Cerebellar nuclear complex (tissue), 1 donor: ENCODE measurements around the gene SOX12.

ENCODE experiments used
- DNase-seq, 2 experiments: peaks; one replicate each; lab custom pipeline; 2025; lab: John Stamatoyannopoulos, UW

Gene SOX12

DNA sequence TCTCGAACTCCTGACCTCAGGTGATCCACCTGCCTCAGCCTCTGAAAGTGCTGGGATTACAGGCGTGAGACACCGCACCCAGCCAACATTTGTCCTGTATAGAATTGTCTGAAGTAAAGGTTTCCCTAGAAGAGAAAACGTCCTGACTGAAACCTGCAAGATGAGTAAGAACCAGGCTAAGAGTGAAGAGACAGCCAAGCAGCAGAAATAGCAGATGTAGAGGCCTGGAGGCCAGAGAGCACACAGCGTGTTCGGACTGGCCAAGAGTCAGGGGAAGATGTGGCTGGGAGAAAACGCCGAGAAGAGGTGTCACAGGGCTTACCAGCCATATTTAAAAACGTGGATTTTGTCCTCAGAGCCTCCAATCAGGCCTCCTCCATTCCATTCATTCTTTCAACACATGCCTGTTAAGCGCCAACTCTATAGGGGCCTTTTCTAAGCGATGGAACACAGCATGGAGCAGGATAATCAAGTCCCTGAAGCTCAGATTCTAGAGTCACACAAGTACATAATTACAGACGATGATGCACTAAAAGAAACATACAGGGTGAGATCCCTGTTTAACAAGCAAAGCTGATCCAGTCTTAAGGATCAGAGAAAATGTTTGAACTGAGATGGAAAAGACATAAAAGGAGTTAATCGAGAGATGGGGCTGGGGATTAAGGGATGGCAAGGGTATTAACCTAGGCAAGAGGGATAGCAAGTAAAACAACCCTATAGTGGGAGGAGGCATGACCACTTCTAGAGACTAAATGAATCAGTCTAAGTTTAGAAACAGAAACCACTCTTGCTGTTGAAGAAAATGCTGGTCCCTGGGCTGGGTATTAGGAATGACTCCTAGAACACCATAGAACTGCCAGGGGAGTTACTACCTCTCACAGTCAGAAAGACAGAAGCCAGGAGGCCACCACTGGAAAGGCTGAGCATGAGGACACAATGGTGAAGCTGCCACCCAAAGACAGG lies 23.2 kb upstream of the SOX12 start:
- DNase-seq, result no peak

- DNase-seq, result no peak
Measured at GRCh38 chr20:305745-306144, 19.6 kb upstream of the SOX12 start.

DNA sequence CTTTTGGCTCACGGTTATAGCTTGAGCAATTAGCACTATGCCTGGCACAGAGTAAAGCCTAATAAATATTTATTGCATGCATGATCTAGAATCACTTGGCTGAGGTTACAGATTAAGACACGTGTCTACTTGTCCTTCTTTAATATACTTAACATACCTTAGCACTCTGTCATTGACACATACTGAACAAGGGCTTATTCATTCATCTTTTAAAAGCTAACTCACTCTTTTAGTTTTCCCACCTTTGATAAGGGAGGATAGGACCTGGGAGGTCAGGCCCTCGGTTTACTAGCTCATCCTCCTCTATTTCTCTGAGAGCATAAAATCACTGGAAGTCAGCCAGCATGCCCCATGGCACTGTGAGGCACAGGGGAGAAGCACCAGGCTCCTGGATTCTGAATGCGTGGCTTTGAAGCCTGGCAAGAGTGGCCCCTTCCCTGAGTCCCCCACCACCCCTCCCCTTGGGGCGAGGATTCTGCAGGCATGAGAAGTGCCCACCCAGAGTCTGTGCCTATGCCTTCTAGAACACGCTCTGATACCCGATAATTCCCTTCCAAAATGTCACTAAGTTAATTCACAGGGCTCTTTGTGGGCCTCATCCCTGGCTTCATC lies 16.8 kb upstream of the SOX12 start:
- DNase-seq, result no peak

- DNase-seq, result no peak
Measured at GRCh38 chr20:309306-309840, 16.0 kb upstream of the SOX12 start.

DNA sequence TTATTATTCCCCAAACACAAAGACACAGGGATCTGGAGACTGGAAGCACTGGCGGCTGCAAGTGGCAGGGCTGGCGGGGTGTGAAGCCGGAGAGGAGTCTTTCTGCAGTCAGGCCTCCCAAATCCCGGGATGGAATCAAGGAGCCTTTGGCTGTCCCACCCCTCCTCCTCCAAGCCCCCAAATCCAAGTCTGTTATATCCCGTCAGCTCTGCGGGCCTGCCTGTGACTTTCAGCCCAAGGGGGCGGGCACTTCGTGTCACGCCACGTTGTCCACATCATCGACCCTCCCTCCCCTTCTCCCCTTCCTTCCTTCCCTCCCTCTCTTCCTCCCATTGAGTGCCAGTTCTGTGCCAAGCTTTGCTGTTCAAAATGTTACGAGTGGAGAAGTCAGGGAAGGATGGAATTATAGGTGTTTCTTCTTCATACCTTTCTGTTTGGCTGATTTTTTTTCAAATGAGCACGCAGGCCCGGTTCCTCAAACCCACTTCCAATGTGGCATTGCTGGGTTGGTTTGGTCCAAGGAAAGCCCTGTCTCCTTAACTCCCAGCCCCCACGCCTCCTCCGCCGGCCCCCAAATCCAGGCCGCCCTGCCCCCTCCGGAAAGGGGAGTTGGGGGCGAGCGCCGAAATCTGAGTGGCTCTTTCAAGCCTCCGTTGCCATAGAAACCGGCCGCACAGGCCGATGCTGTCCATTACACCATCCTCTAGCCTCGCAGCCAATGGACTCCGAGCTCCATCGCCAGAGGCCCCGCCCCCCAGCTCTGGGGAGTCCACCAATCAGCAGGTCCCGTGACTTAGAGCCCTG lies 15.3 kb upstream of the SOX12 start:
- DNase-seq, result peak; percentile 97 to 98

- no peak for DNase-seq
Measured at GRCh38 chr20:310645-311044, 14.7 kb upstream of the SOX12 start.

GRCh38 chr20:311609-312008 lies 13.7 kb upstream of the SOX12 start:
- no peak for DNase-seq

GRCh38 chr20:312067-312466 lies 13.3 kb upstream of the SOX12 start:
- DNase-seq, result no peak

DNA sequence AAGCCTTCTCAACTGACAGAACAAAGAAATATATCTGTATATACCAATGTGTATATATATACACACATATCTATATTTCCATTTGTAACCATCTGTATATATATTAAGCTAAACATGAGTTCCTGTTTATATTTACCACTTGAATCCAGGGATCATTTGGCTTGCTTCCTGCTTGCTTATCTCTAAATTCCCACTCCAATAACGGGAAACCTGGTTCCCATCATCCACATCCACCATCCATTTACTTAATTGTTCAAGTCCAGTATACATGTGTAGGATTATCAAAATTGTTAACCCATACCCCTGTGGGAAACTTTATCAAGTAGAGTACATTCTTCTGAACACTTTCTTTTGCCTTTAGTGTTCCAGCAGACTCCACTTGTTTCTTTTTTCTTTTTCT lies 12.5 kb upstream of the SOX12 start:
- no peak for DNase-seq

DNA sequence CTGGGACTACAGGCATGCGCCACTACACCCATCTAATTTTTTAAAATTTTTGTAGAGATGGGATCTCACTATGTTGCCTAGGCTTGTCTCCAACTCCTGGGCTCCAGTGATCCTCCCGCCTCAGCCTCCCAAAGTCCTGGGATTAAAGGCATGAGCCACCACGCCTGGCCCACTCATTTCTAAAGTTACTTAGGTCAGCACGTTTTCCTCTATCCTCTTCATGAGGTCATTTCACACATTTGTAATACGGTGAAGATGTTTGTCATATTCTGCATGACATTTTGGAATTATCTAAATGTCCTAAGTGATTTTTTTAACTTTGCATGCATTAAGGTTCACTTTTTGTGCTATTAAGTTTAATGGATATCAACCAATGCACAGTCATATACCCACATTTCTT lies 11.9 kb upstream of the SOX12 start:
- no peak for DNase-seq

GRCh38 chr20:313948-314347 lies 11.4 kb upstream of the SOX12 start:
- no peak for DNase-seq

DNA sequence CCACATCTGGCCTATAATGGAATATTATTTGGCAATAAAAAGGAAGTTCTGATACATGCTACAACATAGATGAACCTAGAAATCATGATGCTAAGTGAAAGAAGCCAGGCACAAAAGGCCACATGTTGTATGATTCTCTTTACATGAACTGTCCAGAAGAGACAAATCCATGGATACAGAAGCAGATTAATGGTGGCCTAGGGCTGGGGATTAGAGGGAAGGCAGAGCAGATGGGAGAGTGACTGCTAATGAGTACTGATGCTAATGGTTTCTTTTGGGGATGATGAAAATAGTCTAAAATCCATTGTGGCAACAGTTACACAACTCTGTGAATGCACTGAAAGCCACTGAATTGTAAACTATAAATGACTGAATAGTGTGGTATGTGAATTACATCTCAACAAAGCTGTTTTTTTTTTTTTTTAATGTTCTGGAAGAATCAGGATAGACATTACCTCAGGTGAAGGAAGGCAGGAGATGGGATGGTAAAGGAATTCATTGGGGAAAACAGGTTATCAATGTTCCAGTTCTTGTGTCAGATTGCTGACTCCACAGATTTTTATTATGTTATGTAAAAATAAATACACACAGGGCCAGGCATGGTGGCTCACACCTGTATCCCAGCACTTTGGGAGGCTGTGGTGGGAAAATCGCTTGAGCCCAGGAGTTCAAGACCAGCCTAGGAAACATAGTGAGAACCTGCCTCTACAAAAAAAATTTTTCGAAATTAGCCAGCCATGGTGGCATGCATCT lies 8.9 kb upstream of the SOX12 start:
- no peak for DNase-seq

GRCh38 chr20:324177-325044 lies 941 bp upstream of the SOX12 start:
- DNase-seq, result peak in 1 of 2 experiments; percentile 47

GRCh38 chr20:325889-326644 lies 715 bp downstream of the SOX12 start:
- DNase-seq, result no peak

GRCh38 chr20:326645-327185 lies 1.4 kb downstream of the SOX12 start:
- no peak for DNase-seq

DNA sequence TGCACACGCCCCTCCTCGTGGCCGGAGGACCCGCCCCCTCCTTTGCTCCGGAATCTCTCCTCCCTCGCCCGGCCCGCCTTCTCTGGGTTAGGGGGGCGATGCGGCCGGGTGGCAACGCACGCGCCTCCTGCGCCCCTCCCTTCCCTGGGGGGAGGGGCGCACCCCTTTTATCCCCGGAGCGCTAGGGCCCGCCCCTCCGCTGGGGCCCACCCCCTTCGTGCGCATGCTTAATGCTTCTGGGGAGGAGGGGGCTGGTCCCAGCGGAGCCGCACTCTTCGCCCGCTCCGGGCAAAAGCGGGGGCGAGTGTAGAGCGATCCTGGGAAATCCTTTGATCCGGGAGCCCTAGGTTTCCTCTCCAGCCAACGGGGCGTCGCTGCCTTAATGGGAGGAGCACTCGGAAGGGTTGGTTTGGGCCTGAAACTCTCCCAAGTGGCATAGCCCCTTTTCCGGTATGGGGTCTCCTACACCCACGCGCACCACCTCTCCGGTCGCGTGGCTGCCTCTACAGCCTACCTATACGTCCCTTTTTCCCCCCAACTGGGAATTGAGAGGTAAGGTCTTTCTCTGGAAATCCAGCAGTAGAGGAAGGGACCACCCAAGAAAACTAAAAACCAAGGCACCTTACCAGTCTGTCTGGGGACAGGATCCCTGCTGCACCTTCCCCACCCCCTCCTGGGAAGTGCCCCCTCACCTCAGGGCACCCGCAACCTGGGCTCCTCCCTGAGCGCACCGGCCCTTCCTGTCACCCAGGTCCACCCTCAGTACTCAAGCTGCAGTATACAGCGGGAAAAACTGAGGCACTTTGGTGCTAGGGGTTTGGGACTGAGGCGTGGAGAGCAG lies 2.1 kb downstream of the SOX12 start:
- peak in 1 of 2 experiments; percentile 19 for DNase-seq

- no peak for DNase-seq
Measured at GRCh38 chr20:328027-328974, 2.9 kb downstream of the SOX12 start.
